Measurements from ENCODE around the gene METTL25B. TPM values are rescaled to one million over a fixed set of nuclear protein-coding genes. Genes with fewer than 3 reads are reported as not detected.

The METTL25B gene
- total and polyA plus RNA-seq, 2 of the 13 experiments (the other 11 are each of a cell fraction or from before 2014, with no cell fraction given): 11.9 to 24.0 TPM

DNA sequence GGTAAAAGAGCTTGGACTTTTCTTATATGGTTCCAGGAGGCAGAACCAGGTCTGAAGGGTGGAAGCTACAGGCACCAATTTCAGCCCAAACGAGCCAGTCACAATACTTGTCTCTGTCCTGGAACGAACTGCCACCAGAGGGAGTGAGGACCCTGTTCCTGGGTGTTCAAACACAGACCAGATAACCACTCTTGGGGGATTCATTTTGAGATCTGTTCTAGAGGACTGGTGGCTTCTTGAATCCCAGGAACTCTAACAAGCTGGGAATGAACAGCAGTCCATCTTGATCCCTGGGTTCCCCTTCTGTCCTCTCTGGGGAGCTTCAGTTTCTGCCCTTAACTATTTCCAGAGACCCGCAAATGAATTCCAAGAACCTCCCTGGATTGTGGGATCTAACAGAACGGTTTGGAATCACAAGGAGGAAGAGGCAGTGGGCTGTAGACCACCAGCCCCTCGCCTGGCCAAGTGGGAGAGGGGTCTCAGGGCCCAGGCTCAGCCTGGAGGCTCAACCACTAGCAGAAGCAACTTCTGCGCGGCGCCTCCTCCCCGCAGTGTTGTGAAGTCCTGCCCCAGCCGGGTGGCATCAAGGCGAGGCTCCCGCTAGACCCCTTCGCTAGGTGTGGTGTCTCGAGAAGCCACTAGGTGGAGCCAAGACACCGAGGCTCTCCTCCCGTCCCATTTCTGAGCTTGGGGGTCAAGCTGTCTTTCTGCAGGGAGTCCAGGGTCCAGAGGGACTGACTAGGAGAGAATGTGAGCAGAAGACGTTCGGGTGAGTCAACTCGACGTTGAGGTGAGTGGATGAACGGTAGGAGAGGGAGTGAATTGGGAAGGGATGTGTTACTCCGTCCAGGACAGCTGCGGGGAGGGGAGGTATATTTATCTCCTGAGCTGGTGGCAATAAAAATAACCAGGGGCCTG is 39.0 kb upstream of the METTL25B start (continued):
- TF ChIP-seq, protein P1, sequence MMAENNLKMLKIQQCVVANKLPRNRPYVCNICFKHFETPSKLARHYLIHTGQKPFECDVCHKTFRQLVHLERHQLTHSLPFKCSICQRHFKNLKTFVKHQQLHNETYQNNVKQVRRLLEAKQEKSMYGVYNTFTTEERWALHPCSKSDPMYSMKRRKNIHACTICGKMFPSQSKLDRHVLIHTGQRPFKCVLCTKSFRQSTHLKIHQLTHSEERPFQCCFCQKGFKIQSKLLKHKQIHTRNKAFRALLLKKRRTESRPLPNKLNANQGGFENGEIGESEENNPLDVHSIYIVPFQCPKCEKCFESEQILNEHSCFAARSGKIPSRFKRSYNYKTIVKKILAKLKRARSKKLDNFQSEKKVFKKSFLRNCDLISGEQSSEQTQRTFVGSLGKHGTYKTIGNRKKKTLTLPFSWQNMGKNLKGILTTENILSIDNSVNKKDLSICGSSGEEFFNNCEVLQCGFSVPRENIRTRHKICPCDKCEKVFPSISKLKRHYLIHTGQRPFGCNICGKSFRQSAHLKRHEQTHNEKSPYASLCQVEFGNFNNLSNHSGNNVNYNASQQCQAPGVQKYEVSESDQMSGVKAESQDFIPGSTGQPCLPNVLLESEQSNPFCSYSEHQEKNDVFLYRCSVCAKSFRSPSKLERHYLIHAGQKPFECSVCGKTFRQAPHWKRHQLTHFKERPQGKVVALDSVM (CRISPR knock-in tag; IDR thresholded peaks at IDR 0.05): no peak
- TF ChIP-seq STAT5B (CRISPR knock-in tag; IDR thresholded peaks at IDR 0.05): no peak
- TF ChIP-seq KDM2A (CRISPR knock-in tag; IDR thresholded peaks at IDR 0.05; ENCODE audit: borderline replicate concordance, low read depth): peak; percentile 71; the same call in 1 of the 2 replicates
- TF ChIP-seq GTF2F1 (IDR thresholded peaks at IDR 0.05; ENCODE audit: low read length): no peak
- 0 out of 2 replicates have a peak, but pooled peaks have one; percentile 32 for TF ChIP-seq ZNF274 (CRISPR knock-in tag; IDR thresholded peaks at IDR 0.05)
- TF ChIP-seq SP1 (IDR thresholded peaks at IDR 0.05): no peak
- TF ChIP-seq SP1 (CRISPR knock-in tag; IDR thresholded peaks at IDR 0.05): no peak
- TF ChIP-seq ADNP (CRISPR knock-in tag; IDR thresholded peaks at IDR 0.05): no peak
- TF ChIP-seq NFYC (CRISPR knock-in tag; IDR thresholded peaks at IDR 0.05): no peak; the same call in 1 of the 2 replicates
- TF ChIP-seq, protein P2, sequence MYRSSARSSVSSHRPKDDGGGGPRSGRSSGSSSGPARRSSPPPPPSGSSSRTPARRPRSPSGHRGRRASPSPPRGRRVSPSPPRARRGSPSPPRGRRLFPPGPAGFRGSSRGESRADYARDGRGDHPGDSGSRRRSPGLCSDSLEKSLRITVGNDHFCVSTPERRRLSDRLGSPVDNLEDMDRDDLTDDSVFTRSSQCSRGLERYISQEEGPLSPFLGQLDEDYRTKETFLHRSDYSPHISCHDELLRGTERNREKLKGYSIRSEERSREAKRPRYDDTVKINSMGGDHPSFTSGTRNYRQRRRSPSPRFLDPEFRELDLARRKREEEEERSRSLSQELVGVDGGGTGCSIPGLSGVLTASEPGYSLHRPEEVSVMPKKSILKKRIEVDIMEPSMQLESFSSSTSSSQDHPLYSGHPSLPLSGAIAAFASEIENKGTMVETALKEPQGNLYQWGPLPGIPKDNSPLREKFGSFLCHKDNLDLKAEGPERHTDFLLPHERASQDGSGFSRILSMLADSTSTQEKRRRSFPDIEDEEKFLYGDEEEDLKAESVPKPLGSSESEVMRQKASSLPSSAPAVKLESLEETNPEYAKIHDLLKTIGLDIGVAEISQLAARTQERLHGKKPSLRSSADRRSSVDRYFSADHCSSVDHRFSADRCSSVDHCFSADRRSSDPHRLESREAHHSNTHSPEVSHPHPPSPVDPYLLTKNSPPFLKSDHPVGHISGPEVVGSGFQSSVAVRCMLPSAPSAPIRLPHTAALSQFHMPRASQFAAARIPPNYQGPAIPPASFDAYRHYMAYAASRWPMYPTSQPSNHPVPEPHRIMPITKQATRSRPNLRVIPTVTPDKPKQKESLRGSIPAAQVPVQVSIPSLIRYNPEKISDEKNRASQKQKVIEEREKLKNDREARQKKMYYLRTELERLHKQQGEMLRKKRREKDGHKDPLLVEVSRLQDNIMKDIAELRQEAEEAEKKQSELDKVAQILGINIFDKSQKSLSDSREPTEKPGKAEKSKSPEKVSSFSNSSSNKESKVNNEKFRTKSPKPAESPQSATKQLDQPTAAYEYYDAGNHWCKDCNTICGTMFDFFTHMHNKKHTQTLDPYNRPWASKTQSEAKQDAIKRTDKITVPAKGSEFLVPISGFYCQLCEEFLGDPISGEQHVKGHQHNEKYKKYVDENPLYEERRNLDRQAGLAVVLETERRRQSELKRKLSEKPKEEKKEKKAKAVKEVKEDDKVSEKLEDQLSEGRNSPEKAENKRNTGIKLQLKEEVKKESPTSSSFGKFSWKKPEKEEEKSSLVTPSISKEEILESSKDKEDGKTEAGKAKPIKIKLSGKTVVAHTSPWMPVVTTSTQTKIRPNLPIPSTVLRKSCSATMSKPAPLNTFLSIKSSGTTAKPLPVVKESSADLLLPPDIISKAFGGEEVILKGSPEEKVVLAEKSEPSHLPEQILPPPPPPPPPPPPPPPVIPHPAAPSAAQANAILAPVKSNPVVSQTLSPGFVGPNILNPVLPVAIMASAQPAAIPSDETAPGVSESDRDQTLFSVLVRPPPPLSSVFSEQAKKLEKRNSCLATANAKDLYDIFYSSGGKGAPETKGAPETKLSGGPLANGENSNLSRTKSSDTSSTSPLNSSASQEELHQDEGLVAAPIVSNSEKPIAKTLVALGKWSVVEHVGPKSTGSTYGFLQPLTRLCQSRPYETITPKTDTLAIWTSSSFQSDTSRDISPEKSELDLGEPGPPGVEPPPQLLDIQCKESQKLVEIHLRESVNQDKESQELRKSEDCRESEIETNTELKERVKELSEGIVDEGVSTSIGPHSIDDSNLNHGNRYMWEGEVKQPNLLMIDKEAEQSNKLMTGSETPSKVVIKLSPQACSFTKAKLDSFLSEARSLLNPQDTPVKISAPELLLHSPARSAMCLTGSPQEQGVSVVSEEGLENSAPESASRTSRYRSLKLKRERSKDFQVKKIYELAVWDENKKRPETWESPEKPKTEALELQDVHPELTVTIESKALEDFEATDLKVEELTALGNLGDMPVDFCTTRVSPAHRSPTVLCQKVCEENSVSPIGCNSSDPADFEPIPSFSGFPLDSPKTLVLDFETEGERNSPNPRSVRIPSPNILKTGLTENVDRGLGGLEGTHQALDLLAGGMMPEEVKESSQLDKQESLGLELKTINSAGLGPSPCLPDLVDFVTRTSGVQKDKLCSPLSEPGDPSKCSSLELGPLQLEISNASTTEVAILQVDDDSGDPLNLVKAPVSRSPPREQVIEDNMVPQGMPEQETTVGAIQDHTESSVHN (CRISPR knock-in tag; IDR thresholded peaks at IDR 0.05): no peak
- TF ChIP-seq SRSF9 (IDR thresholded peaks at IDR 0.05; ENCODE audit: borderline replicate concordance, insufficient read depth, low read depth, low read length, poor library complexity, severe bottlenecking): no peak
- no peak for TF ChIP-seq ATF7 (IDR thresholded peaks at IDR 0.05)
- TF ChIP-seq ATF7 (CRISPR knock-in tag; IDR thresholded peaks at IDR 0.05): no peak
- peak; percentile 87 for TF ChIP-seq RAD21 (CRISPR knock-in tag; IDR thresholded peaks at IDR 0.05)
- TF ChIP-seq PAX8 (CRISPR knock-in tag; IDR thresholded peaks at IDR 0.05; ENCODE audit: borderline replicate concordance): no peak
- TF ChIP-seq, protein P3, sequence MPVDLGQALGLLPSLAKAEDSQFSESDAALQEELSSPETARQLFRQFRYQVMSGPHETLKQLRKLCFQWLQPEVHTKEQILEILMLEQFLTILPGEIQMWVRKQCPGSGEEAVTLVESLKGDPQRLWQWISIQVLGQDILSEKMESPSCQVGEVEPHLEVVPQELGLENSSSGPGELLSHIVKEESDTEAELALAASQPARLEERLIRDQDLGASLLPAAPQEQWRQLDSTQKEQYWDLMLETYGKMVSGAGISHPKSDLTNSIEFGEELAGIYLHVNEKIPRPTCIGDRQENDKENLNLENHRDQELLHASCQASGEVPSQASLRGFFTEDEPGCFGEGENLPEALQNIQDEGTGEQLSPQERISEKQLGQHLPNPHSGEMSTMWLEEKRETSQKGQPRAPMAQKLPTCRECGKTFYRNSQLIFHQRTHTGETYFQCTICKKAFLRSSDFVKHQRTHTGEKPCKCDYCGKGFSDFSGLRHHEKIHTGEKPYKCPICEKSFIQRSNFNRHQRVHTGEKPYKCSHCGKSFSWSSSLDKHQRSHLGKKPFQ (CRISPR knock-in tag; IDR thresholded peaks at IDR 0.05; ENCODE audit: insufficient replicate concordance): no peak
- TF ChIP-seq TOPORS (CRISPR knock-in tag; IDR thresholded peaks at IDR 0.05): no peak
- TF ChIP-seq TBP (CRISPR knock-in tag; IDR thresholded peaks at IDR 0.05): no peak
- no peak for TF ChIP-seq ZNF224 (CRISPR knock-in tag; IDR thresholded peaks at IDR 0.05)

All from HepG2 (cell line).